C4-2B (cell line): ENCODE results near the gene TRERF1.

Experiments
- ZFX ChIP-seq: fragments of 450-650 bp; IDR thresholded peaks from 2 replicates; pipeline ENCODE4 v1.6.1; 2017
- TF ChIP-seq, protein P1 (sequence below): fragments of 450-650 bp; conservative IDR thresholded peaks from 2 replicates; pipeline ENCODE4 v1.5.1; 2017; ENCODE audit warnings: mild to moderate bottlenecking

DNA sequence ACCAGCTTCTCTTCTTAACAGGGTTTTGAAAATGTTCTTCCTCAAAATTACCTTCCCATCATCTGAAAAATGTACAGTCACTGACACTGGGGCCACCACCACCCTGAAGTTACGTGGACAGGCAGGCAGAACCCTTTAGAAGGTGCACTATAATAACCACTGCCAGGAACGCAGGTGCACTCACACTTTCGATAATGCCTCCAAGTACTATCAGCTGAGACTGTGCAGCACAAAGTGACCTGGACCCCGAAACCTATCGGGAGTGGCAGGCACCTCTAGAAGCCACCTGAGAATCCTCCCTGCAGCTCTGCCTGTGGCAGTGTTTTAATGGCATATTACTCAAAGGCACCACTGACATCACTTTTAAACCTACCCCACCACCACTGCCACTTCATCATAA is 66.4 kb downstream of the TRERF1 start:
- TF ChIP-seq, protein P1, sequence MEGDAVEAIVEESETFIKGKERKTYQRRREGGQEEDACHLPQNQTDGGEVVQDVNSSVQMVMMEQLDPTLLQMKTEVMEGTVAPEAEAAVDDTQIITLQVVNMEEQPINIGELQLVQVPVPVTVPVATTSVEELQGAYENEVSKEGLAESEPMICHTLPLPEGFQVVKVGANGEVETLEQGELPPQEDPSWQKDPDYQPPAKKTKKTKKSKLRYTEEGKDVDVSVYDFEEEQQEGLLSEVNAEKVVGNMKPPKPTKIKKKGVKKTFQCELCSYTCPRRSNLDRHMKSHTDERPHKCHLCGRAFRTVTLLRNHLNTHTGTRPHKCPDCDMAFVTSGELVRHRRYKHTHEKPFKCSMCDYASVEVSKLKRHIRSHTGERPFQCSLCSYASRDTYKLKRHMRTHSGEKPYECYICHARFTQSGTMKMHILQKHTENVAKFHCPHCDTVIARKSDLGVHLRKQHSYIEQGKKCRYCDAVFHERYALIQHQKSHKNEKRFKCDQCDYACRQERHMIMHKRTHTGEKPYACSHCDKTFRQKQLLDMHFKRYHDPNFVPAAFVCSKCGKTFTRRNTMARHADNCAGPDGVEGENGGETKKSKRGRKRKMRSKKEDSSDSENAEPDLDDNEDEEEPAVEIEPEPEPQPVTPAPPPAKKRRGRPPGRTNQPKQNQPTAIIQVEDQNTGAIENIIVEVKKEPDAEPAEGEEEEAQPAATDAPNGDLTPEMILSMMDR, result no peak
- no peak for TF ChIP-seq ZFX
